ENCODE measurements around the gene ERFL.
"Not testable (repeated sequence)": the region's sequence is repeated elsewhere in the genome, so short reads cannot be mapped to it uniquely, and the experiment has no call there.

DNA sequence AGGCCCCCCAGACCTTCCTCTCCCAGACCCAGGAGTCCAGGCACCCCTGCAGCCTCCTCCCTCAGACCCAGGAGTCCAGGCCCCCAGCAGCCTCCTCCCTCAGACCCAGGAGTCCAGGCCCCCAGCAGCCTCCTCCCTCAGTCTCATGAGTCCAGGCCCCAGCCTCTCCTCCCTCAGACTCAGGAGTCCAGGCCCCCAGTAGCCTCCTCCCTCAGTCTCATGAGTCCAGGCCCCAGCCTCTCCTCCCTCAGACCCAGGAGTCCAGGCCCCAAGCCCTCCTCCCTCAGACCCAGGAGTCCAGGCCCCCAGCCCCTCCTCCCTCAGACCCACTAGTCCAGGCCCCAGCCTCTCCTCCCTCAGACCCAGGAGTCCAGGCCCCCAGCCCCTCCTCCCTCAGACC is 11.0 kb upstream of the ERFL start:
- TF ChIP-seq CTCF (conservative IDR thresholded peaks at IDR 0.05; ENCODE audit: low read depth, low read length); POLR2A (IDR thresholded peaks at IDR 0.05; ENCODE audit: low read depth, low read length); RAD21 (IDR thresholded peaks at IDR 0.05; ENCODE audit: low read length); BHLHE40 (IDR thresholded peaks at IDR 0.05; ENCODE audit: low read depth, low read length); CHD1 (IDR thresholded peaks at IDR 0.05; ENCODE audit: low read depth, low read length); RCOR1 (IDR thresholded peaks at IDR 0.05; ENCODE audit: insufficient replicate concordance, low read length); SMC3 (IDR thresholded peaks at IDR 0.05; ENCODE audit: low read depth, low read length); NFE2L2 (IDR thresholded peaks at IDR 0.05; ENCODE audit: low read depth, low read length): not testable (repeated sequence)

Data from IMR-90 (cell line).